Measurements from ENCODE around the gene RBMS3. TPM values are rescaled to one million over a fixed set of nuclear protein-coding genes. Genes with fewer than 3 reads are reported as not detected.
"Not testable (repeated sequence)": the region's sequence is repeated elsewhere in the genome, so short reads cannot be mapped to it uniquely, and the experiment has no call there.

The RBMS3 gene
- total RNA-seq, 1 donor from 2014 or later: 47.6 TPM

DNA sequence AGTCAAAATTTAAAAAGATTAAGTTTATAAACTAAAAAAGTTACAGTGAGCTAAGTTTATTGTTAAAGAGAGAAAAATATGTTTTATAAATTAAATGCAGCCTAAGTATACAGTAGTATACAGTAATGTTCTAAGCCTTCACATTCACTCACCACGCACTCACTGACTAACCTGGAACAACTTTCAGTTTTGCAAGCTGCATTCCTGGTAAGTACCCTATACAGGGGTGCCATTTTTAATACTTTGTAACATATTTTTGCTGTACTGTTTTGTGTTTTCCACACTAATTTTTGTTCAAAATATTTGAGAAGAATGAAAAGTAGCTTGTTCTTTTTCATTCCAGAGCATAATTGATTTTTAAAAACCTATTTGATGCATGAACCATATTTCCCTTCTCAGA, 524.9 kb downstream of the RBMS3 start:
- Mint-ChIP-seq H3K9me3 (ENCODE audit: low read depth) (no peaks in the 10 kb centered on the region), H3K4me3 (ENCODE audit: unreplicated experiment) (no peak overlapping the region), H3K27me3 (ENCODE audit: low read depth) (no peaks in the 10 kb centered on the region), H3K36me3 (ENCODE audit: low read depth) (no peaks in the 10 kb centered on the region), H3K4me1 (ENCODE audit: low read depth) (peaks cover 28% of the 10 kb centered on the region), H3K27ac (ENCODE audit: unreplicated experiment) (no peak overlapping the region)
- no peak for DNase-seq (ENCODE audit: low spot score)
- TF ChIP-seq, protein P1, sequence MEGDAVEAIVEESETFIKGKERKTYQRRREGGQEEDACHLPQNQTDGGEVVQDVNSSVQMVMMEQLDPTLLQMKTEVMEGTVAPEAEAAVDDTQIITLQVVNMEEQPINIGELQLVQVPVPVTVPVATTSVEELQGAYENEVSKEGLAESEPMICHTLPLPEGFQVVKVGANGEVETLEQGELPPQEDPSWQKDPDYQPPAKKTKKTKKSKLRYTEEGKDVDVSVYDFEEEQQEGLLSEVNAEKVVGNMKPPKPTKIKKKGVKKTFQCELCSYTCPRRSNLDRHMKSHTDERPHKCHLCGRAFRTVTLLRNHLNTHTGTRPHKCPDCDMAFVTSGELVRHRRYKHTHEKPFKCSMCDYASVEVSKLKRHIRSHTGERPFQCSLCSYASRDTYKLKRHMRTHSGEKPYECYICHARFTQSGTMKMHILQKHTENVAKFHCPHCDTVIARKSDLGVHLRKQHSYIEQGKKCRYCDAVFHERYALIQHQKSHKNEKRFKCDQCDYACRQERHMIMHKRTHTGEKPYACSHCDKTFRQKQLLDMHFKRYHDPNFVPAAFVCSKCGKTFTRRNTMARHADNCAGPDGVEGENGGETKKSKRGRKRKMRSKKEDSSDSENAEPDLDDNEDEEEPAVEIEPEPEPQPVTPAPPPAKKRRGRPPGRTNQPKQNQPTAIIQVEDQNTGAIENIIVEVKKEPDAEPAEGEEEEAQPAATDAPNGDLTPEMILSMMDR (IDR thresholded peaks at IDR 0.05): no peak

DNA sequence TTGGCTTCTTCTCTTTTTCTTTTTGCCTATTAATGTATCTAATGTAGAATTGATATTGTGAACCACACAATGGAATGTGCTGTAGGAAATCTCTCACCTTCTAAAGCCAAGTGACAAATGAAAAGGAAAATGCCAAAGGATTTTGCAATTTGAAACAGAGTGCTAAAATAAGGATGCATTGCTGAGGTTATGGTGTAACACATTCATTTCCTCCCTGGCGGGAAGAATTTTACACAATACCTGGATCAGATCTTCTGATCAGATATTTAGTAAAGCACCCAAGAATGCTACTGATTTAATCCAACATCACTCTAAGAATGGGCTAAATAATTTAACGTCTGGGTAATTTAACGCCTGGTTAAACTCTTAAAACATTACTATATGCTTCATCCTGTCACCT, 527.5 kb downstream of the RBMS3 start:
- not testable (repeated sequence) for H3K4me1 Mint-ChIP-seq (ENCODE audit: low read depth); H3K36me3 Mint-ChIP-seq (ENCODE audit: low read depth); H3K4me3 Mint-ChIP-seq (ENCODE audit: unreplicated experiment); H3K27ac Mint-ChIP-seq (ENCODE audit: unreplicated experiment); H3K9me3 Mint-ChIP-seq (ENCODE audit: low read depth); H3K27me3 Mint-ChIP-seq (ENCODE audit: low read depth); DNase-seq (ENCODE audit: low spot score)

DNA sequence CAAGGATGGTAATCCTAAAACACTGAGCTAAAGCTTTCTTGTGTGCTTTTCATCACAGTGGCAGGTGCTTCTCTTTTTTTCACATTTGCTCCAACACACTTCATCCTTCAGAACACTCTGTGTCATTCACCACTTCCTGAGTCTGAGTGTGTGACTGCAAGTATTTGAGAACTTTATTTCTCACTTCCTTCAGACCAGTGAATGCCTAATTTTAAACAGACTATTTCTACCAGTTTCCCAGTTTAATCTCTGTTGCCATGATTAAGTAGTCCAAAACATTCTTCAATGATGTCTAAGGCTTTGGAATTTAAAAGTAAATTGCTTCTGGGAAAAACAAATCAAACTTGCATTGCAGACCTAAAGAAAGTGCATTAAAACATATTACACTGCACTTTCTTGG, 541.2 kb downstream of the RBMS3 start:
- H3K4me1 Mint-ChIP-seq (ENCODE audit: low read depth): peaks cover 22% of the 10 kb centered on the region
- TF ChIP-seq, protein P1 (IDR thresholded peaks at IDR 0.05): no peak
- H3K27me3 Mint-ChIP-seq (ENCODE audit: low read depth): no peaks in the 10 kb centered on the region
- peaks cover 2% of the 10 kb centered on the region for H3K36me3 Mint-ChIP-seq (ENCODE audit: low read depth)
- H3K9me3 Mint-ChIP-seq (ENCODE audit: low read depth): peaks cover 3% of the 10 kb centered on the region
- H3K27ac Mint-ChIP-seq (ENCODE audit: unreplicated experiment): peak overlapping the region; percentile 58
- no peak overlapping the region for H3K4me3 Mint-ChIP-seq (ENCODE audit: unreplicated experiment)
- DNase-seq (ENCODE audit: low spot score): no peak

DNA sequence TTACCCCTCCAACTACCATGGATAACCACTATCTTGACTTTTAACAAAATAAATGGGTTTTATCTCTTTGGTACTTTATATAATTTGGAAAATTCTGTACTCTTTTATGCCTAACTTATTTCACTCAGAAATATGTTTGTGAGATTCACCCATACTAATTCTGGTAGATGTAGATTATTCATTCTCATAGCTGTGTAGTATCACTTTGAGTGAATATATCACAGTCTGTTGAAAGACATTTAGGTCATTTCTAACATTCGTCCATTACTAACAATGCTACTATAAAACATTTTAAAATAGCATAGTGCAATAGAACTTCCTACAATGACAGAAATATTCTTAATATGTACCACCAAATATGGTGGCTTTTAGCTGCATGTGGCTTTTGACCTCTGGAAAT, 542.4 kb downstream of the RBMS3 start:
- Mint-ChIP-seq H3K4me3 (ENCODE audit: unreplicated experiment) (no peak overlapping the region), H3K36me3 (ENCODE audit: low read depth) (peaks cover 2% of the 10 kb centered on the region)

DNA sequence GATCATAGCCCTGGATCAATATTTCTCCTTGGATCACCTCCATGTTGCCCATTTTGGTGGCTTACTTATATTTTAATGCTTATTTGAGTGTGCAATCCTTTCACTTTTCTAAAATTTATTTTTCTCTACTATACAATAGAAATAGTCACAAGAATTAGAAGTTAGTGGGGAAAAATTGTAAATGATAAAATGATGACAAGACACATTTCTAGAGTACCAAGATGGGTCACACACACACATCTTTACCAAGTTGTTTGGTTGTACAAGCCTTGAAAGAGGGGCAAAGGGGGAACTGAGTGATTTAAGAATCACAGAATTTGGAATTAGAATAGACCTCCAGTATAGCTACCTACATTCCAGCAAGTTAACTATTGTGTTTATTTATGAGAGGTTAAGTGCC, 545.8 kb downstream of the RBMS3 start:
- H3K36me3 Mint-ChIP-seq (ENCODE audit: low read depth): peaks cover 2% of the 10 kb centered on the region
- DNase-seq (ENCODE audit: low spot score): no peak
- no peak overlapping the region for H3K27ac Mint-ChIP-seq (ENCODE audit: unreplicated experiment)
- TF ChIP-seq, protein P1 (IDR thresholded peaks at IDR 0.05): no peak
- peaks cover 5% of the 10 kb centered on the region for H3K9me3 Mint-ChIP-seq (ENCODE audit: low read depth)
- no peaks in the 10 kb centered on the region for H3K27me3 Mint-ChIP-seq (ENCODE audit: low read depth)
- H3K4me3 Mint-ChIP-seq (ENCODE audit: unreplicated experiment): no peak overlapping the region
- peaks cover 27% of the 10 kb centered on the region for H3K4me1 Mint-ChIP-seq (ENCODE audit: low read depth)

More for the DNA sequence above, 542.4 kb downstream of the RBMS3 start:
- Mint-ChIP-seq H3K27ac (ENCODE audit: unreplicated experiment) (no peak overlapping the region), H3K27me3 (ENCODE audit: low read depth) (no peaks in the 10 kb centered on the region), H3K4me1 (ENCODE audit: low read depth) (peaks cover 22% of the 10 kb centered on the region), H3K9me3 (ENCODE audit: low read depth) (peaks cover 3% of the 10 kb centered on the region)
- no peak for DNase-seq (ENCODE audit: low spot score)
- TF ChIP-seq, protein P1 (IDR thresholded peaks at IDR 0.05): no peak

DNA sequence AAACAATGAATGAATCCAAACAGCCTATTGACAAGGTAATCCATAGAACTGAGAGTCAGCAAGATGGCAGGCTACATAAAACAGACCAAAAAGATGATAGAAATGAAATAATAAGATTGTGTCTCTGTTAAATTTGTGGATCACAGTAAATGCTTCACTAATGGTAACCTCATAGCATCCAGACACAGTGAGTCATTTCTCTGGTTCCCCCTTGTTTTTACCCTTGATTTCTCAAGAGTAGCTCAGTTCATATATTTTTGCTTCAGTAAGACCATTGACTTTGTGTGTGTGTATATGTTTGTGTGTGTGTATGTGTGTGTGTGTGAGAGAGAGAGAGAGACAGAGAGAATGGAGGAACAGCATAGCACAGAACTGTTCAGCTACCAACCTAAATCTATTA, 546.9 kb downstream of the RBMS3 start:
- no peak overlapping the region for H3K27ac Mint-ChIP-seq (ENCODE audit: unreplicated experiment)
- peaks cover 3% of the 10 kb centered on the region for H3K9me3 Mint-ChIP-seq (ENCODE audit: low read depth)
- DNase-seq (ENCODE audit: low spot score): no peak
- peaks cover 16% of the 10 kb centered on the region for H3K4me1 Mint-ChIP-seq (ENCODE audit: low read depth)
- H3K4me3 Mint-ChIP-seq (ENCODE audit: unreplicated experiment): no peak overlapping the region
- TF ChIP-seq, protein P1 (IDR thresholded peaks at IDR 0.05): no peak
- no peaks in the 10 kb centered on the region for H3K27me3 Mint-ChIP-seq (ENCODE audit: low read depth)
- H3K36me3 Mint-ChIP-seq (ENCODE audit: low read depth): peaks cover 2% of the 10 kb centered on the region
